Skeletal muscle satellite cell (primary cell): ENCODE data around the gene TBX18.

Source experiments
- H3K27me3 ChIP-seq: 2 replicates; pipeline ENCODE4 v1.7.0; 2013; ENCODE audit warnings: low read length; ENCODE audit not compliant: control insufficient read depth, insufficient read depth
- H3K36me3 ChIP-seq: 2 replicates; pipeline ENCODE4 v1.7.0; 2013; ENCODE audit warnings: mild to moderate bottlenecking, control low read depth, low read length; ENCODE audit not compliant: insufficient read depth
- H3K4me1 ChIP-seq: 2 replicates; pipeline ENCODE4 v1.7.0; 2013; ENCODE audit warnings: low read length; ENCODE audit not compliant: control insufficient read depth, insufficient read depth
- H3K4me2 ChIP-seq: 2 replicates; pipeline ENCODE4 v1.7.0; 2013; ENCODE audit warnings: mild to moderate bottlenecking, low read length
- H3K4me3 ChIP-seq: 2 replicates; pipeline ENCODE4 v1.7.0; 2013; ENCODE audit warnings: low read length
- H3K9ac ChIP-seq: 2 replicates; pipeline ENCODE4 v1.7.0; 2013; ENCODE audit warnings: mild to moderate bottlenecking, low read depth, low read length, moderate library complexity
- H3K9me3 ChIP-seq: replicated peaks from 2 replicates; pipeline ENCODE4 v1.7.0; 2013; ENCODE audit warnings: mild to moderate bottlenecking, control low read depth, low read length

TBX18 gene

GRCh38 chr6:84763003-84763885 lies 1.2 kb downstream of the TBX18 start:
- peaks cover 1% of the 10 kb centered on the region for H3K27me3 ChIP-seq
- H3K4me1 ChIP-seq = peaks cover 18% of the 10 kb centered on the region
- H3K4me3 ChIP-seq = peak overlapping the region; percentile 83
- peaks cover 5% of the 10 kb centered on the region for H3K36me3 ChIP-seq
- H3K9ac ChIP-seq = peak overlapping the region; percentile 90
- peak overlapping the region; percentile 89 for H3K4me2 ChIP-seq
- no peaks in the 10 kb centered on the region for H3K9me3 ChIP-seq

GRCh38 chr6:84762220-84763002 lies 2.0 kb downstream of the TBX18 start:
- Histone ChIP-seq H3K9me3 (no peaks in the 10 kb centered on the region), H3K27me3 (no peaks in the 10 kb centered on the region), H3K4me3 (peak overlapping the region; percentile 83)

GRCh38 chr6:84758486-84758885 lies 5.9 kb downstream of the TBX18 start:
- Histone ChIP-seq H3K27me3 (no peaks in the 10 kb centered on the region), H3K4me2 (peak overlapping the region; percentile 19), H3K9ac (no peak overlapping the region), H3K4me1 (peaks cover 18% of the 10 kb centered on the region), H3K9me3 (no peaks in the 10 kb centered on the region), H3K4me3 (no peak overlapping the region), H3K36me3 (peaks cover 38% of the 10 kb centered on the region)

More at GRCh38 chr6:84762220-84763002, 2.0 kb downstream of the TBX18 start:
- Histone ChIP-seq H3K4me1 (peaks cover 18% of the 10 kb centered on the region), H3K9ac (peak overlapping the region; percentile 90), H3K36me3 (peaks cover 5% of the 10 kb centered on the region), H3K4me2 (peak overlapping the region; percentile 89)

- no peak overlapping the region for H3K4me2 ChIP-seq
- peaks cover 53% of the 10 kb centered on the region for H3K36me3 ChIP-seq
- H3K9me3 ChIP-seq = no peaks in the 10 kb centered on the region
- H3K27me3 ChIP-seq = no peaks in the 10 kb centered on the region
- H3K4me1 ChIP-seq = peaks cover 28% of the 10 kb centered on the region
- no peak overlapping the region for H3K9ac ChIP-seq
- H3K4me3 ChIP-seq = no peak overlapping the region
These were observed 7.5 kb downstream of the TBX18 start for GRCh38 chr6:84756877-84757276.

GRCh38 chr6:84756466-84756865 lies 7.9 kb downstream of the TBX18 start:
- H3K27me3 ChIP-seq = no peaks in the 10 kb centered on the region
- H3K4me2 ChIP-seq = no peak overlapping the region
- H3K9me3 ChIP-seq = no peaks in the 10 kb centered on the region
- peaks cover 58% of the 10 kb centered on the region for H3K36me3 ChIP-seq
- no peak overlapping the region for H3K9ac ChIP-seq
- no peak overlapping the region for H3K4me3 ChIP-seq
- H3K4me1 ChIP-seq = peaks cover 29% of the 10 kb centered on the region

- H3K4me2 ChIP-seq = no peak overlapping the region
- peaks cover 64% of the 10 kb centered on the region for H3K36me3 ChIP-seq
- H3K27me3 ChIP-seq = no peaks in the 10 kb centered on the region
- no peaks in the 10 kb centered on the region for H3K9me3 ChIP-seq
- no peak overlapping the region for H3K4me3 ChIP-seq
- H3K4me1 ChIP-seq = peaks cover 16% of the 10 kb centered on the region
- H3K9ac ChIP-seq = no peak overlapping the region
These were observed 11.2 kb downstream of the TBX18 start for GRCh38 chr6:84753173-84753572.

GRCh38 chr6:84752118-84752850 lies 12.1 kb downstream of the TBX18 start:
- Histone ChIP-seq H3K9ac (no peak overlapping the region), H3K4me2 (no peak overlapping the region), H3K9me3 (no peaks in the 10 kb centered on the region), H3K4me3 (no peak overlapping the region), H3K27me3 (no peaks in the 10 kb centered on the region), H3K36me3 (peaks cover 70% of the 10 kb centered on the region), H3K4me1 (peaks cover 16% of the 10 kb centered on the region)

GRCh38 chr6:84749181-84749580 lies 15.2 kb downstream of the TBX18 start:
- H3K9ac ChIP-seq = no peak overlapping the region
- H3K4me2 ChIP-seq = no peak overlapping the region
- H3K4me1 ChIP-seq = peaks cover 16% of the 10 kb centered on the region
- H3K36me3 ChIP-seq = peaks cover 70% of the 10 kb centered on the region
- H3K27me3 ChIP-seq = no peaks in the 10 kb centered on the region
- no peaks in the 10 kb centered on the region for H3K9me3 ChIP-seq
- no peak overlapping the region for H3K4me3 ChIP-seq

GRCh38 chr6:84748376-84748775 lies 16.0 kb downstream of the TBX18 start:
- no peaks in the 10 kb centered on the region for H3K9me3 ChIP-seq
- peaks cover 71% of the 10 kb centered on the region for H3K36me3 ChIP-seq
- H3K9ac ChIP-seq = no peak overlapping the region
- H3K4me1 ChIP-seq = peaks cover 16% of the 10 kb centered on the region
- no peaks in the 10 kb centered on the region for H3K27me3 ChIP-seq
- H3K4me3 ChIP-seq = no peak overlapping the region
- no peak overlapping the region for H3K4me2 ChIP-seq

GRCh38 chr6:84743616-84744015 lies 20.8 kb downstream of the TBX18 start:
- Histone ChIP-seq H3K36me3 (peaks cover 72% of the 10 kb centered on the region), H3K4me1 (peaks cover 20% of the 10 kb centered on the region), H3K9ac (no peak overlapping the region), H3K4me3 (no peak overlapping the region), H3K4me2 (no peak overlapping the region), H3K27me3 (no peaks in the 10 kb centered on the region), H3K9me3 (no peaks in the 10 kb centered on the region)

GRCh38 chr6:84740385-84740784 lies 24.0 kb downstream of the TBX18 start:
- no peaks in the 10 kb centered on the region for H3K27me3 ChIP-seq
- H3K9me3 ChIP-seq = no peaks in the 10 kb centered on the region
- H3K4me2 ChIP-seq = no peak overlapping the region
- peaks cover 82% of the 10 kb centered on the region for H3K36me3 ChIP-seq
- H3K9ac ChIP-seq = no peak overlapping the region
- peaks cover 16% of the 10 kb centered on the region for H3K4me1 ChIP-seq
- no peak overlapping the region for H3K4me3 ChIP-seq
